Tibial nerve (tissue), 4 donors: ENCODE data around the gene RIC1. TPM values are rescaled to one million over a fixed set of nuclear protein-coding genes. Genes with fewer than 3 reads are reported as not detected.

Experiments used
- DNase-seq, 2 donors: peaks; one replicate each; pipeline ENCODE4 v3.0.0-alpha.2; 2019; ENCODE audit warnings: low spot score in 2 of 2
- H3K27ac ChIP-seq, 4 donors: fragments of 200-600 bp; sonication (generic) in 3 of 4; one replicate each; pipeline ENCODE4 v1.5.1; 2017 to 2019; ENCODE audit warnings: mild to moderate bottlenecking in 1 of 4
- H3K27me3 ChIP-seq, 2 donors: fragments of 200-600 bp; sonication (generic) in 1 of 2; one replicate each; pipeline versions ENCODE4 v1.5.1 to v1.6.0; 2017 to 2019
- H3K36me3 ChIP-seq, 3 donors: fragments of 200-600 bp; sonication (generic); one replicate each; pipeline ENCODE4 v1.5.1; 2018 to 2019
- H3K4me1 ChIP-seq, 4 donors: fragments of 200-600 bp; sonication (generic) in 3 of 4; one replicate each; pipeline ENCODE4 v1.5.1; 2017 to 2019
- H3K4me3 ChIP-seq, 4 donors: fragments of 200-600 bp; sonication (generic) in 3 of 4; one replicate each; pipeline ENCODE4 v1.5.1; 2017 to 2019; ENCODE audit warnings: mild to moderate bottlenecking in 1 of 4, moderate library complexity in 1 of 4
- H3K9me3 ChIP-seq, 4 donors: fragments of 200-600 bp; sonication (generic) in 3 of 4; one replicate each; pipeline ENCODE4 v1.5.1; 2017 to 2019
- EP300 ChIP-seq, 2 donors: sonication (generic); formaldehyde crosslinking; IDR thresholded peaks; one replicate each; pipeline ENCODE4 v1.6.1; 2017; ENCODE audit warnings: antibody characterized with exemption in 2 of 2, mild to moderate bottlenecking in 1 of 2
- POLR2A ChIP-seq, 2 donors: fragments of 450-650 bp; IDR thresholded peaks; one replicate each; pipeline ENCODE4 v1.6.1; 2017; ENCODE audit warnings: antibody characterized with exemption in 2 of 2, mild to moderate bottlenecking in 2 of 2, moderate library complexity in 2 of 2
- WGBS, 2 donors: methylation state at CpG; one replicate each; pipeline ENCODE4 v1.1.5; 2018; 5-methylcytosine and 5-hydroxymethylcytosine counted together
- total RNA-seq, 4 donors: library from RNA; depleted of rRNA; stranded (reverse); fragments of >200 nt; gene quantifications; one replicate each; pipeline ENCODE4 v1.1.0, GENCODE V29; 2016
- TF ChIP-seq, protein P1 (sequence below), 5 experiments: fragments of 200-600 bp in 3 of 5; fragments of 450-650 bp in 2 of 5; sonication (generic) in 3 of 5; IDR thresholded peaks; one replicate each; pipeline ENCODE4 v1.5.1; 2016 to 2019; ENCODE audit warnings: antibody characterized with exemption in 5 of 5, mild to moderate bottlenecking in 3 of 5, moderate library complexity in 2 of 5

The RIC1 gene
- total RNA-seq, 4 donors from 2014 or later, result 41.0 to 45.9 (median 43.4) TPM

DNA sequence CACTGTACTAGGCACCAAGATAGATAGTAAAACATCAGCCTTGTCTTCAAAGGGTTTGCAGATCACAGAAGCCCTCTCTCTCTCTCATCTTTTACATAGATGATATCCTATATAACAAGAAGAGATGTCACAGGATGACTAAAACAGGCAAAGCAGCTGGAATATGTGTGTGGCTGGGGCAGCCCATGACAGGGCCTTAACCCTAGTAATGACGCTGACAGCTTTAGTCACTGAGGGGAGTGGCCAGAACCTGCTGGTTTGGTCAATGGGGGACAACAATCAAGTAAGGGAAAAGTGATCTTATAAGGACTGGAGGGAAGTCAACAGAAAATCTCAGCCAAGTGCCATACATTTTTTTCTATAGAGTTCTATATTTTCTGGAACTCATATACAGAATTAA, 41.9 kb upstream of the RIC1 start:
- 67 to 77% methylated on average over 1 of the region's 1 CpG for WGBS, 2 donors
- no peak overlapping the region for H3K27ac ChIP-seq
- no peaks in the 10 kb centered on the region for H3K27me3 ChIP-seq
- no peaks in the 10 kb centered on the region for H3K9me3 ChIP-seq
- H3K36me3 ChIP-seq, result no peaks in the 10 kb centered on the region
- H3K4me3 ChIP-seq, result no peak overlapping the region
- peaks cover 0 to 18% (median 4%) of the 10 kb centered on the region in 4 donors for H3K4me1 ChIP-seq
- no peak for TF ChIP-seq EP300 (IDR thresholded peaks at IDR 0.05)
- TF ChIP-seq, protein P1, sequence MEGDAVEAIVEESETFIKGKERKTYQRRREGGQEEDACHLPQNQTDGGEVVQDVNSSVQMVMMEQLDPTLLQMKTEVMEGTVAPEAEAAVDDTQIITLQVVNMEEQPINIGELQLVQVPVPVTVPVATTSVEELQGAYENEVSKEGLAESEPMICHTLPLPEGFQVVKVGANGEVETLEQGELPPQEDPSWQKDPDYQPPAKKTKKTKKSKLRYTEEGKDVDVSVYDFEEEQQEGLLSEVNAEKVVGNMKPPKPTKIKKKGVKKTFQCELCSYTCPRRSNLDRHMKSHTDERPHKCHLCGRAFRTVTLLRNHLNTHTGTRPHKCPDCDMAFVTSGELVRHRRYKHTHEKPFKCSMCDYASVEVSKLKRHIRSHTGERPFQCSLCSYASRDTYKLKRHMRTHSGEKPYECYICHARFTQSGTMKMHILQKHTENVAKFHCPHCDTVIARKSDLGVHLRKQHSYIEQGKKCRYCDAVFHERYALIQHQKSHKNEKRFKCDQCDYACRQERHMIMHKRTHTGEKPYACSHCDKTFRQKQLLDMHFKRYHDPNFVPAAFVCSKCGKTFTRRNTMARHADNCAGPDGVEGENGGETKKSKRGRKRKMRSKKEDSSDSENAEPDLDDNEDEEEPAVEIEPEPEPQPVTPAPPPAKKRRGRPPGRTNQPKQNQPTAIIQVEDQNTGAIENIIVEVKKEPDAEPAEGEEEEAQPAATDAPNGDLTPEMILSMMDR (IDR thresholded peaks at IDR 0.05), result no peak
- no peak for TF ChIP-seq POLR2A (IDR thresholded peaks at IDR 0.05)
- DNase-seq, result no peak

- Histone ChIP-seq H3K4me1 (peaks cover 0 to 20% (median 0%) of the 10 kb centered on the region in 4 donors), H3K9me3 (no peaks in the 10 kb centered on the region)
These were observed 36.7 kb upstream of the RIC1 start for GRCh38 chr9:5592231-5592630.

DNA sequence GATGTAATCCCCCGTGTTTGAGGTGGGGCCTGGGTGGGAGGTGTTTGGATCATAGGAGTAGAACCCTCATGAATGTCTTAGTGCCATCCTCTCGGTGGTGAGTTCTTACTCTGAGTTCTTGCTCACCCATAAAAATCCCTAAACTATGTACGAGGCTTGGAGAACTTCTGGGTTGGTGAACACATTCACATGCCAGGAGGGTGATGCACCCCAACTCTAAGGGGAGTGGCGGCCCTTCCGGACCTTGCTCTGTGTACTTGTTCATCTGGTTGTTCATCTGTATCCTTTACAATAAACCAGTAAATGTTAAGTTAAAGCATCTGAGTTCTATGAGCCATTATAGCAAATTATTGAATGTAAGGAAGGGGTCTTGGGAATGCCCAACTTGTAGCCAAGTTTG, 36.0 kb upstream of the RIC1 start:
- H3K9me3 ChIP-seq, result no peaks in the 10 kb centered on the region

More at GRCh38 chr9:5592231-5592630, 36.7 kb upstream of the RIC1 start:
- no peaks in the 10 kb centered on the region for H3K36me3 ChIP-seq
- H3K27ac ChIP-seq, result no peak overlapping the region
- no peak for DNase-seq
- WGBS, 2 donors, result 86 to 89% methylated on average over 3 of the region's 3 CpGs
- TF ChIP-seq POLR2A (IDR thresholded peaks at IDR 0.05), result no peak
- no peaks in the 10 kb centered on the region for H3K27me3 ChIP-seq
- no peak overlapping the region for H3K4me3 ChIP-seq

GRCh38 chr9:5593904-5594303, 35.0 kb upstream of the RIC1 start:
- Histone ChIP-seq H3K27me3 (no peaks in the 10 kb centered on the region), H3K4me3 (no peak overlapping the region), H3K36me3 (no peaks in the 10 kb centered on the region), H3K27ac (no peak overlapping the region), H3K9me3 (no peaks in the 10 kb centered on the region), H3K4me1 (peaks cover 0 to 20% (median 0%) of the 10 kb centered on the region in 4 donors)
- TF ChIP-seq, protein P1 (IDR thresholded peaks at IDR 0.05), result no peak
- no peak for TF ChIP-seq POLR2A (IDR thresholded peaks at IDR 0.05)
- TF ChIP-seq EP300 (IDR thresholded peaks at IDR 0.05), result no peak
- DNase-seq, result no peak
- 72 to 76% methylated on average over 2 of the region's 2 CpGs for WGBS, 2 donors

More for the DNA sequence above, 36.0 kb upstream of the RIC1 start:
- Histone ChIP-seq H3K36me3 (no peaks in the 10 kb centered on the region), H3K4me1 (peaks cover 0 to 20% (median 0%) of the 10 kb centered on the region in 4 donors), H3K27ac (no peak overlapping the region), H3K27me3 (no peaks in the 10 kb centered on the region), H3K4me3 (no peak overlapping the region)
- TF ChIP-seq POLR2A (IDR thresholded peaks at IDR 0.05) (no peak), EP300 (IDR thresholded peaks at IDR 0.05) (no peak)
- TF ChIP-seq, protein P1 (IDR thresholded peaks at IDR 0.05), result no peak
- no peak for DNase-seq
- 93 to 95% methylated on average over 5 of the region's 5 CpGs for WGBS, 2 donors

- Histone ChIP-seq H3K27ac (peak overlapping the region in 1 of 4 donors; percentile 8), H3K9me3 (no peaks in the 10 kb centered on the region), H3K4me1 (peaks cover 0 to 13% (median 0%) of the 10 kb centered on the region in 4 donors), H3K4me3 (no peak overlapping the region), H3K27me3 (no peaks in the 10 kb centered on the region), H3K36me3 (no peaks in the 10 kb centered on the region)
- DNase-seq, result no peak
- TF ChIP-seq EP300 (IDR thresholded peaks at IDR 0.05) (no peak), POLR2A (IDR thresholded peaks at IDR 0.05) (no peak)
- TF ChIP-seq, protein P1 (IDR thresholded peaks at IDR 0.05), result no peak
- WGBS, 2 donors, result 31 to 36% methylated on average over 2 of the region's 2 CpGs
These were observed 32.7 kb upstream of the RIC1 start for GRCh38 chr9:5596173-5596572.
